Endometrium (tissue), 2 donors: Measurements from ENCODE around the gene RPS26.
"Not testable (repeated sequence)": the region's sequence is repeated elsewhere in the genome, so short reads cannot be mapped to it uniquely, and the experiment has no call there.

Experiments used
- FAIRE-seq: peaks from 2 replicates; lab custom pipeline; 2012; peaks lifted over from hg19 to GRCh38; lab: Jason Lieb, UNC
- donor health status: control.
- donor health status: control.

The RPS26 gene

GRCh38 chr12:56021889-56022497 lies 19.7 kb upstream of the RPS26 start:
- no peak for FAIRE-seq

DNA sequence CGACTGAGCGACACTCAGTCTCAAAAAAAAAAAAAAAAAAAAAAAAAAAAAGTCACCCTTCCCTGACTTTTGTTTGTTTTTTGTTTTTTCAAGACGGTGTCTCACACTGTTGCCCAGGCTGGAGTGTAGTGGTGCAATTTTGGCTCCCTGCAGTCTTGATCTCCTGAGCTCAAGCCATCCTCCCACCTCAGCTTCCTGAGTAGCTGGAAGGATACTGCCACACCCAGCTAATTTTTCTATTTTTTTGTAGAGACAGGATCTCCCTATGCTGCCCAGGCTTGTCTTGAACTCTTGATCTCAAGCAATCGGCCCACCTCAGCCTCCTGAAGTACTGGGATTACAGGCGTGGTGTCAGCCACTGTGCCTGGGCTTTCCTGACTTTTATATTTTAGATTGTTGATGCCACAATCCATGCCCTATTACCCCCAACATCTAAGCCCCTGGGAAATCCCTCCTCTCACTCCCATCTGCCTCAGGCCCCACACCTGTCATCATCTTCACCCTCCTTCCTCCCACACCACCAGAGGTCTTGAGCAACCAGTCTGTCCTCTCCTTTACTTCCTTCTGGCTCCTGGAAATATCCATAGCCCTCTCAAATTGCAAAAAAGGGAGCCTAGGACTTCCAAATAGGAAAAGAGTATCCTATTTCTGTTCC lies 13.1 kb upstream of the RPS26 start:
- no peak for FAIRE-seq

- FAIRE-seq = no peak
Measured at GRCh38 chr12:56029166-56029519, 12.6 kb upstream of the RPS26 start.

- no peak for FAIRE-seq
Measured at GRCh38 chr12:56029666-56030293, 11.9 kb upstream of the RPS26 start.

DNA sequence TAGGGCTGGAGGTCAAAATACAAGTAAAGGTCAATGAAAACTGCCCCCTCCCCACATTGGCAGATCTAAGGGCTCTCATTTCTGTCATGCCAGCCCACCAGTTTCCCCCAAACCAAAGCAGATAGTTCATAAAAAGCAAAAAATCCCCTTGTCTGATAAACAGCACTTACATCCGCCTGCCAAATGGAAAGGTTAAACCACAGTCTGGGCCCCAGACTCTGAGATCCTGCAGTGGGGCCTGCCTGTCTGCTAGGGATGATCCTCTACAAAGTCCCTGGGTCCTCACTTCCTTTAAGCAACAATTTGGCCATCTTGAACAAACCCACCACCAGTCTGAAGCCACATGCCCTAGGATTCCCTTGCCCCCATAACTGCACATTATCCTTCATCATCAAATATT lies 9.7 kb upstream of the RPS26 start:
- no peak for FAIRE-seq

- FAIRE-seq = no peak
Measured at GRCh38 chr12:56034586-56035332, 7.0 kb upstream of the RPS26 start.

- no peak for FAIRE-seq
Measured at GRCh38 chr12:56037161-56037560, 4.6 kb upstream of the RPS26 start.

DNA sequence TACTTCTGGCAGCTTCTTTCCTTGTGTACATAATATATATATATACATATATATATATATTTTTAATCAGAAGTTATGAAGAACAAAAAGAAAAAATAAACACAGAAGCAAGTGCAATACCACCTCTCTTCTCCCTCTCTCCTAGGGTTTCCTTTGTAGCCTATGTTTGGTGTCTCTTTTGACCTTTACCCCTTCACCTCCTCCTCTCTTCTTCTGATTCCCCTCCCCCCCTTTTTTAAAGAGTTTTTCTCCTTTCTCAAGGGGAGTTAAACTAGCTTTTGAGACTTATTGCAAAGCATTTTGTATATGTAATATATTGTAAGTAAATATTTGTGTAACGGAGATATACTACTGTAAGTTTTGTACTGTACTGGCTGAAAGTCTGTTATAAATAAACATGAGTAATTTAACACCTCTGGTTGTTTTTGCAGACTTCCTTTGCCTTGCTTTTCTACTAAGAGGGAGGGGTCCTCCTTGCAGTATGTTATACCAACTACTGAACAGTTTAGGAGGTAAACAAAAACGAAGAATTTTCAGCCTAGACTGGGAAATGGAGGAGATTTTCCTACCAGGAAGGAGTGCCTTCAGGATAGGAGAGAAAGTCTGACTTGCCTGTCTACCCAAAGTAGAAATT lies 3.6 kb upstream of the RPS26 start:
- no peak for FAIRE-seq

DNA sequence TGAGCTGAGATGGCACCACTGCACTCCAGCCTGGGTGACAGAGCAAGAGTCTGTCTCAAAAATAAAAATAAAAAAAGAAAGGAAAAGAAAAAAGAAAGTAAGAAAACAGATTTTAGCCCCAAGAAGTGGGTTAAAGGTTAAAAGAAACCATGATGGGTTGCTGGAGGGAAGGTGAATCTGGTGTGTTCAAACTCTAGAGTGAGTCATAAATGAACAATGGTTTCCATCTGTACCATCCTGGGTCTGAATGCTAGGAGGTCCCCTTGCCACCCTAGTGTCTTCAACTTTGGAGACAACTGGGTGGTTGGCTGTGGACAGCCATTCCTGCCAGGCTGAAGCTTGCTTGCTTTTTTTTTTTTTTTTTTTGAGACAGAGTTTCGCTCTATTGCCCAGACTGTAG lies 1.6 kb upstream of the RPS26 start:
- FAIRE-seq = no peak

- FAIRE-seq = no peak
Measured at GRCh38 chr12:56040963-56041551, 661 bp upstream of the RPS26 start.

DNA sequence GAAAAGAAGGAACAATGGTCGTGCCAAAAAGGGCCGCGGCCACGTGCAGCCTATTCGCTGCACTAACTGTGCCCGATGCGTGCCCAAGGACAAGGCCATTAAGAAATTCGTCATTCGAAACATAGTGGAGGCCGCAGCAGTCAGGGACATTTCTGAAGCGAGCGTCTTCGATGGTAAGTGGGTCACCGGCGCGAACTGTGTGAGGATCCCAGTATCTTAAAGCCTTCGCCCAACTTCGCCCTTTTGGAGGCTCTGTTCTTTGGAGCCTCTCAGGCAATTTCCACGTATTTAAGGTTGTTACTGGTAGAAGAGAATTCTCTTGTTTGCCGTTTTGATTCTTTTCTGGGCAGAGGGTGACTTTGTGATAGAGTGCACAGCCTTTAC lies 704 bp downstream of the RPS26 start:
- not testable (repeated sequence) for FAIRE-seq

DNA sequence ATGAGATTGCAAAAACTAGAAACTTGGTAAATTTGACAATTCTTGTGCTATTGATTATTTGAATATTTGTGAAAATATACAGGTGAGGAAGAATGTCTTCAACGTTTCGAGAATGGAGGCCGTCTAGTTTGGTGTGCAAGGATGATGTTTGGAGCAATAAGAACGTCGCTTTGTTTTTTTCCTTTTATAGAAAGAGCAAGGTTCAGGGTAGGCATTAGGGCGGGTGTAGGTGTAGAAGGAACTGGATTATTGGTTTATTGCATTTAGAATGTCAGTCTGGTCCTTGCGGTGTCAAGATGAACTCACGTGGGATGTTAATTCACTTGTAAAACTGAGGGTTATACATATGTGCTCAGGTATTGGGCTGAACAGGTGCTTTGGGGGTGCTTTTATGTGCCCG lies 1.1 kb downstream of the RPS26 start:
- no peak for FAIRE-seq

DNA sequence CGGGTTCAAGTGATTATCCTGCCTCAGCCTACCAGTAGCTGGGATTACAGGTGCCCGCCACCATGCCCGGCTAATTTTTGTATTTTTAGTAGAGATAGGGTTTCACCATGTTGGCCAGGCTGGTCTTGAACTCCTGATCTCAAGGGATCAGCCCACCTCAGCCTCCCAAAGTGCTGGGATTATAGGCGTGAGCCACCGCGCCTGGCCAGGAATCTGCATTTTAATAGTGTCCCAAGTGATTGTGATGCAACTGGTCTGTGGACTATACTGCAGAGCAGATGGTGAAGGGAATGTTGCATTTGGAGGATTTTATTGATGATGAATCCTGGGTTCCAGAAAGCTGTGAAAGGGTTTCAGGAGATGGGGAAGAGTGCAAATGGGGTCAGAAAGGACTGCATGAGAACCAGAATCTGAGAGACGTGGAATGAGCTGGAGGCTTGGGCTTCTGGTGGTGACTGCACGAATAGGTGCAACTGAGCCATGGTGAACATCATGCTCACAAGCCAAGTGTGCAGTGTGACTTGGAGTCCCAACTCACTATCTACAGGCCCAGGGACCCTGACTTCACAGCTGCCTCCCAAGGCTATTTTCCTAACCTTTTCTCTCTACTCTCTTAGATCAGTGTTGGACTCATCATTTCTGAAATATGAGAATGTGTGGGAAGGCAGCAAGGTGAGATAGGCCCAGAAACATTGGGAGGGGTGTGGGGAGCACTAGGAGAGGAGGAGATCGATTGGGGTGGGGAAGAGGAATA lies 4.5 kb downstream of the RPS26 start:
- FAIRE-seq = no peak

DNA sequence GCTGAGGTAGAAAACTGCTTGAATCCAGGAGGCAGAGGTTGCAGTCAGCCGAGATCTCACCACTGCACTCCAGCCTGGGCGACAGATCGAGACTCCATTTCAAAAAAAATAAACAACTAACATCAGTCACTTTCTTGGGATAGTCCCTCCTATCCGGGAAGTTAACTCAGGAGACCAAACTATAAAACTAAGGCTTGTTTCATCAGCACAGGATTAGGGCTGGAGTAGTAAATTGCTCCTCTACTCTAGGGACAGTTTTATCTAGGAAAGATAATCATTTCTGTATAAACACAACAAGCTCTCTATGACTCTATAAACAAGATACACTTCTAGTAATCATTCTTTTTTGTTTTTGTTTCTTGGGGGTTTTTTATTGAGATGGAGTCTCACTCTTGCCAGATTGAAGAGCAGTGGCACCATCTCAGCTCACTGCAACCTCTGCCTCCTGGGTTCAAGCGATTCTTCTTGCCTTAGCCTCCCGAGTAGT lies 11.7 kb downstream of the RPS26 start:
- FAIRE-seq = no peak

DNA sequence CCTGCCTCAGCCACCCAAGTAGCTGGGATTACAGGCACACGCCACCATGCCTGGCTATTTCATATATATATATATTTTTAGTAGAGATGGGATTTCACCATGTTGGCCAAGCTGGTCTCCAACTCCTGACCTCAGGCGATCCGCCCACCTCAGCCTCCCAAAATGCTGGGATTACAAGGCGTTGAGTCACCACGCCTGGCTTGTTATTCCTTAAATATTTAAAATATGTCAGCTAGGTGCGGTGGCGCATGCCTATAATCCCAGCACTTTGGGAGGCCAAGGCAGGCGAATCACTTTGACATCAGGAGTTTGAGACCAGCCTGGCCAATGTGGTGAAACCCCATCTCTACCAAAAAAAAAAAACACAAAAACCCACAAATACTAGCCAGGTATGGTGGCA lies 18.2 kb downstream of the RPS26 start:
- FAIRE-seq = not testable (repeated sequence)

GRCh38 chr12:56061982-56062381 lies 20.3 kb downstream of the RPS26 start:
- no peak for FAIRE-seq

DNA sequence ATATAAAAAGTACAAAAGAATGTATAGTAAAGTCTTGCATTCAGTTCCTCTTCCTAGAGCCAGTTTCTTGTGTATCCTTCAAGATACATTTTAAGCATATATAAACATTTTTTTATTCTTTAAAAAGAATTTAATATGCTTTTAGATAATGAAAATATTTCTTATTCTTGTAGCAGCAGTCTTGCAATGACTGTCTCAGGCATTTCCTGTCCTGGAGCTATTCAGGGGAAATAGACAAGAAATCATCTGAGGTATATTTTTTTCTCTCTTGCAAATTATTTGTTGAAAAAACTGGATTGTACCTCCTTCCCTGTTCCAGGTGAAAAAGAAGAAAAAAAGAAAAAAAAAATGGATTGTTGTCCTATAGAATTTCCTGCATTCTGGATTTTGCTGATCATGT lies 21.3 kb downstream of the RPS26 start:
- FAIRE-seq = no peak

- FAIRE-seq = no peak
Measured at GRCh38 chr12:56071648-56072047, 29.9 kb downstream of the RPS26 start.

DNA sequence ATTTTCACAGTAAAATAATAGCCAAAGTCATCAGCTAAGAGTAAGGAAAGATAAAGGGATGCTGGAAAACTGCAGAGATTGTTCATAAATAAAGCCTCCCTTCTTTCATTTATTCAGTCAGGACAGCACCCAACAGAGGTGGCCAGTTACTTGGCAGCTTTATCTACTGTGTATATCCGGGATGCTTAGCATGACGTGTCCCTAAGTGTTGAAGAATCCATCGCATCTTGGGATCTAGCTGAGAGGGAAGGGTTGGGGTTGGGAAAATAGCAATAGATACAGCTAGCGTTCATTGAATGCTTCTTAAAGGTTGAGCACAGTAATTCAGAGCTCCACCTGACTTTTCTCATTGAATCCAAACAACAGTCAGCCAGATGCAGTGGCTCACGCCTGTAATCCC lies 32.7 kb downstream of the RPS26 start:
- no peak for FAIRE-seq

DNA sequence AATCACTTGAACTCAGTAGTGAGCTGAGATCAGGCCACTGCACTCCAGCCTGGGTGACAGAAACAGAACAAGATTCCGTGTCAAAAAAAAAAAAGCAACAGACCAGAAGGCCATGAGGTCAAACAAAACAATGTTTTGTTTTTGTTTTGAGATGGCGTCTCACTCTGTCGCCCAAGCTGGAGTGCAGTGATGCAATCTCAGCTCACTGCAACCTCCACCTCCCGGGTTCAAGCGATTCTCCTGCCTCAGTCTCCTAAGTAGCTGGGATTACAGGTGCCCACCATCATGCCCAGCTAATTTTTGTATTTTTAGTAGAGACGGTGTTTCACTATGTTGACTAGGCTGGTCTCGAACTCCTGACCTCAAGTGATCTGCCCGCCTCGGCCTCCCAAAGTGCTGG lies 36.2 kb downstream of the RPS26 start:
- not testable (repeated sequence) for FAIRE-seq

GRCh38 chr12:56078427-56078826 lies 36.7 kb downstream of the RPS26 start:
- no peak for FAIRE-seq
